GM20431 (cell line): ENCODE measurements around the gene PRKCA.
"Not testable (repeated sequence)": the region's sequence is repeated elsewhere in the genome, so short reads cannot be mapped to it uniquely, and the experiment has no call there.

Source experiments
- in situ Hi-C: fragments of 300-500 bp; cut with MseI, MboI; formaldehyde crosslinking; loops from one replicate; pipeline ENCODE4 v1.15.0; 2020; ENCODE audit warnings: low sequenced_read_pairs; ENCODE audit not compliant: unreplicated experiment

PRKCA gene

GRCh38 chr17:66317629-66318028 is 15.2 kb downstream of the PRKCA start:
- in situ Hi-C loops = no loop called here

- in situ Hi-C loops = no loop called here
Measured at GRCh38 chr17:66319226-66319625, 16.8 kb downstream of the PRKCA start.

GRCh38 chr17:66322764-66323163 is 20.4 kb downstream of the PRKCA start:
- in situ Hi-C loops = no loop called here

GRCh38 chr17:66324381-66325004 is 22.1 kb downstream of the PRKCA start:
- in situ Hi-C loops = not testable (repeated sequence)

- in situ Hi-C loops = no loop called here
Measured at GRCh38 chr17:66326476-66327047, 24.1 kb downstream of the PRKCA start.

GRCh38 chr17:66330646-66331037 is 28.2 kb downstream of the PRKCA start:
- in situ Hi-C loops = no loop called here

- in situ Hi-C loops = no loop called here
Measured at GRCh38 chr17:66331038-66331816, 28.8 kb downstream of the PRKCA start.

GRCh38 chr17:66335797-66336196 is 33.4 kb downstream of the PRKCA start:
- in situ Hi-C loops = no loop called here

- in situ Hi-C loops = no loop called here
Measured at GRCh38 chr17:66337268-66337667, 34.9 kb downstream of the PRKCA start.

- in situ Hi-C loops = no loop called here
Measured at GRCh38 chr17:66337866-66338485, 35.6 kb downstream of the PRKCA start.

- in situ Hi-C loops = no loop called here
Measured at GRCh38 chr17:66338937-66339336, 36.5 kb downstream of the PRKCA start.

- in situ Hi-C loops = no loop called here
Measured at GRCh38 chr17:66339561-66339960, 37.1 kb downstream of the PRKCA start.

GRCh38 chr17:66340720-66341119 is 38.3 kb downstream of the PRKCA start:
- in situ Hi-C loops = no loop called here

GRCh38 chr17:66341462-66341861 is 39.0 kb downstream of the PRKCA start:
- in situ Hi-C loops = no loop called here

- in situ Hi-C loops = not testable (repeated sequence)
Measured at GRCh38 chr17:66342263-66342662, 39.9 kb downstream of the PRKCA start.

- in situ Hi-C loops = no loop called here
Measured at GRCh38 chr17:66343531-66344078, 41.2 kb downstream of the PRKCA start.

- in situ Hi-C loops = no loop called here
Measured at GRCh38 chr17:66344473-66344872, 42.1 kb downstream of the PRKCA start.

GRCh38 chr17:66345264-66345663 is 42.9 kb downstream of the PRKCA start:
- in situ Hi-C loops = no loop called here

- in situ Hi-C loops = not testable (repeated sequence)
Measured at GRCh38 chr17:66345949-66346638, 43.7 kb downstream of the PRKCA start.
